ENCODE data around the gene ISL2. TPM values are rescaled to one million over a fixed set of nuclear protein-coding genes. Genes with fewer than 3 reads are reported as not detected.

The ISL2 gene
- total and polyA plus RNA-seq, 2 of the 13 experiments (the other 11 are each of a cell fraction or from before 2014, with no cell fraction given): 4.3 to 5.1 TPM

GRCh38 chr15:76312540-76313174 is 23.9 kb upstream of the ISL2 start (continued):
- TF ChIP-seq BCLAF1 (IDR thresholded peaks at IDR 0.05): no peak
- TF ChIP-seq MLX (CRISPR knock-in tag; IDR thresholded peaks at IDR 0.05): 0 out of 2 replicates have a peak, but pooled peaks have one; percentile 16
- TF ChIP-seq TOPORS (CRISPR knock-in tag; IDR thresholded peaks at IDR 0.05): no peak
- no peak for TF ChIP-seq ZNF564 (CRISPR knock-in tag; IDR thresholded peaks at IDR 0.05)
- TF ChIP-seq PHF8 (CRISPR knock-in tag; IDR thresholded peaks at IDR 0.05): no peak
- no peak for TF ChIP-seq NFIB (CRISPR knock-in tag; IDR thresholded peaks at IDR 0.05; ENCODE audit: borderline replicate concordance)
- TF ChIP-seq ZNF567 (CRISPR knock-in tag; IDR thresholded peaks at IDR 0.05; ENCODE audit: borderline replicate concordance): no peak
- TF ChIP-seq ATF7 (IDR thresholded peaks at IDR 0.05): no peak
- no peak for TF ChIP-seq ATF7 (CRISPR knock-in tag; IDR thresholded peaks at IDR 0.05)
- no peak for TF ChIP-seq CC2D1A (CRISPR knock-in tag; IDR thresholded peaks at IDR 0.05)
- peak; percentile 39; the same call in 1 of the 2 replicates for TF ChIP-seq TARDBP (CRISPR knock-in tag; IDR thresholded peaks at IDR 0.05)
- TF ChIP-seq RBM22 (optimal IDR thresholded peaks at IDR 0.05; ENCODE audit: low read length): no peak
- TF ChIP-seq ZUFSP (CRISPR knock-in tag; IDR thresholded peaks at IDR 0.05; ENCODE audit: borderline replicate concordance): no peak
- no peak for TF ChIP-seq SATB2 (CRISPR knock-in tag; IDR thresholded peaks at IDR 0.05)
- no peak for TF ChIP-seq ATF5 (CRISPR knock-in tag; IDR thresholded peaks at IDR 0.05; ENCODE audit: low read depth)
- peak; percentile 19; the same call in 1 of the 2 replicates for TF ChIP-seq MYC (CRISPR knock-in tag; IDR thresholded peaks at IDR 0.05; ENCODE audit: borderline replicate concordance)
- no peak for TF ChIP-seq SCMH1 (CRISPR knock-in tag; IDR thresholded peaks at IDR 0.05; ENCODE audit: borderline replicate concordance)
- TF ChIP-seq AKAP8 (CRISPR knock-in tag; IDR thresholded peaks at IDR 0.05): no peak
- TF ChIP-seq RFX5 (IDR thresholded peaks at IDR 0.05; ENCODE audit: low read depth, low read length): no peak
- TF ChIP-seq U2AF1 (optimal IDR thresholded peaks at IDR 0.05; ENCODE audit: low read depth, low read length): no peak
- TF ChIP-seq ARID5B (CRISPR knock-in tag; IDR thresholded peaks at IDR 0.05): 0 out of 2 replicates have a peak, but pooled peaks have one; percentile 53
- no peak; the same call in 1 of the 2 replicates for TF ChIP-seq MIXL1 (CRISPR knock-in tag; IDR thresholded peaks at IDR 0.05)
